ENCODE results near the gene LTB. TPM values are rescaled to one million over a fixed set of nuclear protein-coding genes. Genes with fewer than 3 reads are reported as not detected.
"Not testable (repeated sequence)": the region's sequence is repeated elsewhere in the genome, so short reads cannot be mapped to it uniquely, and the experiment has no call there.

LTB gene
- total RNA-seq, 4 donors from 2014 or later = 0.57 TPM; not detected in 3

DNA sequence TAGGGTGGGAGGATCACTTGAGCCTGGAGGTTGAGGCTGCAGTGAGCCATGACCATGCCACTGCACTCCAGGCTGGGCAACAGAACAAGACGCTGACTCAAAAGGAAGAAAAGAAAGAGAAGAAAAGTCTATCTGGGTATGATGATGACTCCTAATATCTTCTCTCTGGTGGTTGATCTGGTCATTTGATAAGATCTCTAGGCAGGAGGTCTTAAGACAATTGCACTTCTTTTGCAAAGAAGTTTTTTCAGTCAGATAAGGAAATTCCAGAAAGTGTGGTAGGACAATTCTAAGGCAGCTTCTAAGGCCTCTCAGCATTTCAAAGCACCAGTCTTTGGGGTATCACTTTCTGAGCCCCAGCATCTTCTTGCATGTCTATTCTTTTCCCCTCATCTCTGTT, 25.1 kb upstream of the LTB start:
- Histone ChIP-seq H3K27ac (no peak overlapping the region), H3K36me3 (no peaks in the 10 kb centered on the region), H3K27me3 (no peaks in the 10 kb centered on the region), H3K4me3 (no peak overlapping the region), H3K9me3 (no peaks in the 10 kb centered on the region), H3K4me1 (no peaks in the 10 kb centered on the region)
- WGBS, 2 donors (ENCODE audit: low coverage in 1 of 2) = 78 to 90% methylated on average over 1 of the region's 1 CpG
- TF ChIP-seq EP300 (IDR thresholded peaks at IDR 0.05) (no peak), POLR2AphosphoS5 (IDR thresholded peaks at IDR 0.05) (no peak), POLR2A (IDR thresholded peaks at IDR 0.05) (no peak)
- TF ChIP-seq, protein P1, sequence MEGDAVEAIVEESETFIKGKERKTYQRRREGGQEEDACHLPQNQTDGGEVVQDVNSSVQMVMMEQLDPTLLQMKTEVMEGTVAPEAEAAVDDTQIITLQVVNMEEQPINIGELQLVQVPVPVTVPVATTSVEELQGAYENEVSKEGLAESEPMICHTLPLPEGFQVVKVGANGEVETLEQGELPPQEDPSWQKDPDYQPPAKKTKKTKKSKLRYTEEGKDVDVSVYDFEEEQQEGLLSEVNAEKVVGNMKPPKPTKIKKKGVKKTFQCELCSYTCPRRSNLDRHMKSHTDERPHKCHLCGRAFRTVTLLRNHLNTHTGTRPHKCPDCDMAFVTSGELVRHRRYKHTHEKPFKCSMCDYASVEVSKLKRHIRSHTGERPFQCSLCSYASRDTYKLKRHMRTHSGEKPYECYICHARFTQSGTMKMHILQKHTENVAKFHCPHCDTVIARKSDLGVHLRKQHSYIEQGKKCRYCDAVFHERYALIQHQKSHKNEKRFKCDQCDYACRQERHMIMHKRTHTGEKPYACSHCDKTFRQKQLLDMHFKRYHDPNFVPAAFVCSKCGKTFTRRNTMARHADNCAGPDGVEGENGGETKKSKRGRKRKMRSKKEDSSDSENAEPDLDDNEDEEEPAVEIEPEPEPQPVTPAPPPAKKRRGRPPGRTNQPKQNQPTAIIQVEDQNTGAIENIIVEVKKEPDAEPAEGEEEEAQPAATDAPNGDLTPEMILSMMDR (IDR thresholded peaks at IDR 0.05) = no peak
- ATAC-seq = no peak

GRCh38 chr6:31597006-31597405, 14.8 kb upstream of the LTB start:
- H3K9me3 ChIP-seq = no peaks in the 10 kb centered on the region
- no peak for ATAC-seq

DNA sequence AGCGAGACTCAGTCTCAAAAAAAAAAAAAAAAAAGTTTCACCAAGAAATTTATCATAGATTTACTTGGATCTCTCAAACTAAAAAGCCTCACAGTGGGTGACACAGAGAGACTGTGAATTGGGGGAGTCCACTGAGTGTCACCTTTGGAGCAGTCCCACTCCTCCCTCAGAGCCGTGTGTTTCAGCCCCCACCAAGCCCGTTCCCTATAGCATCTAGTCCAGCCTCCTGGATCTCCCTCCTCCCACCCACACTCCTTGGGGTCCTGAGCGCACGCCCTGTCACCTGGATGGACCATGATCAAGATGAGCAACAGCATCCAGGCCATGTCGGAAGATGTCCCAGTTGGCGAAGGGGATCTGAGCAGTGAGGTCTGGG, 10.2 kb upstream of the LTB start:
- TF ChIP-seq POLR2AphosphoS5 (IDR thresholded peaks at IDR 0.05) = no peak
- TF ChIP-seq, protein P1 (IDR thresholded peaks at IDR 0.05) = no peak
- WGBS, 2 donors (ENCODE audit: low coverage in 1 of 2) = 64 to 70% methylated on average over 2 to 3 of the region's 7 CpGs
- H3K27ac ChIP-seq = no peak overlapping the region
- ATAC-seq = no peak
- no peak overlapping the region for H3K4me3 ChIP-seq
- no peaks in the 10 kb centered on the region for H3K9me3 ChIP-seq
- H3K36me3 ChIP-seq = no peaks in the 10 kb centered on the region
- peaks cover 14% of the 10 kb centered on the region for H3K27me3 ChIP-seq
- H3K4me1 ChIP-seq = no peaks in the 10 kb centered on the region

More at GRCh38 chr6:31597006-31597405, 14.8 kb upstream of the LTB start:
- H3K27ac ChIP-seq = no peak overlapping the region
- H3K36me3 ChIP-seq = no peaks in the 10 kb centered on the region
- no peaks in the 10 kb centered on the region for H3K4me1 ChIP-seq
- H3K4me3 ChIP-seq = no peak overlapping the region
- 19 to 28% methylated on average over 2 of the region's 2 CpGs for WGBS, 2 donors (ENCODE audit: low coverage in 1 of 2)
- no peaks in the 10 kb centered on the region for H3K27me3 ChIP-seq
- TF ChIP-seq, protein P1 (IDR thresholded peaks at IDR 0.05) = peak in 2 of 4 experiments; percentile 21 to 25
- TF ChIP-seq POLR2AphosphoS5 (IDR thresholded peaks at IDR 0.05) = no peak

DNA sequence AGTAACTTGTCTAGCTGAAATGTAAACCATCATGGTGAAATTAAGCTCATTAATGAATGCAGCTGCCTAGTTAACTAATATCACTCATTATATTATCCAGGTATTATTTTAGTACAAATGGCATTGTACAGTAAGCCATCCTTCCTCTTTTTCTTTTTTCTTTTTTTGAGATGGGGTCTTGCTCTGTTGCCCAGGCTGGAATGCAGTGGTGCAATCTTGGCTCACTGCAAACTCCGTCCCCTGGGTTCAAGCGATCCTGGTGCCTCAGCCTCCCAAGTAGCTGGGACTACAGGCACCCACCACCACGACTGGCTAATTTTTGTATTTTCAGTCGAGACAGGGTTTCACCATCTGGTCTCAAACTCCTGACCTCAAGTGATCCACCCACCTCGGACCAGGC, 8.5 kb upstream of the LTB start:
- H3K36me3 ChIP-seq, H3K4me3 ChIP-seq, ATAC-seq, H3K27ac ChIP-seq, H3K4me1 ChIP-seq, H3K9me3 ChIP-seq: not testable (repeated sequence)
- 72 to 100% methylated on average over 1 to 5 of the region's 5 CpGs for WGBS, 2 donors (ENCODE audit: low coverage in 1 of 2)
- H3K27me3 ChIP-seq = peaks cover 24% of the 10 kb centered on the region

GRCh38 chr6:31588871-31589650, 6.8 kb upstream of the LTB start:
- TF ChIP-seq POLR2A (IDR thresholded peaks at IDR 0.05) (no peak), POLR2AphosphoS5 (IDR thresholded peaks at IDR 0.05) (no peak), EP300 (IDR thresholded peaks at IDR 0.05) (no peak)
- TF ChIP-seq, protein P1 (IDR thresholded peaks at IDR 0.05) = no peak

More at GRCh38 chr6:31588871-31589650, 6.8 kb upstream of the LTB start:
- Histone ChIP-seq H3K4me1 (no peaks in the 10 kb centered on the region), H3K36me3 (no peaks in the 10 kb centered on the region), H3K4me3 (no peak overlapping the region), H3K9me3 (no peaks in the 10 kb centered on the region), H3K27me3 (peaks cover 24% of the 10 kb centered on the region), H3K27ac (no peak overlapping the region)
- 25 to 57% methylated on average over 2 to 5 of the region's 9 CpGs for WGBS, 2 donors (ENCODE audit: low coverage in 1 of 2)
- ATAC-seq = no peak
